Measurements from ENCODE around the gene MAGI1.

The MAGI1 gene

DNA sequence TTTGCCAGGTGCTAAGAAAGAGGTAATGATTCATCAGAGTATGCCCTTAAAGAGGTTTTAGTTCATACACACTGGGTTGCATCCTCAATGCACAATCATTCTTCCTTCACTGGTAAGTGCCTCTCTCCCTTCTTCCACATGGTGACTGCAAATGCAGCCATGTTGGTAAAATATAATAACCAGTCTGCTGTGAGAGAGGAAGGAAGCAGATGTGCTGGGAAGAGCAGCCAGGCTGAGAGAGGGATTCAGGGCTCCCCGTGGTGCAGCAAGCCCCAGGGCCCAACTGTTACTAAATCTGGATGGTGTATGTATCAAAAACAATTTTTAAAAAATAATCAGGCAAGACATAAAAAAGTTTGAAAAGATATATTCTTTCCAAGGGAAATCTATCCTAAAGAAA is 498.1 kb downstream of the MAGI1 start:
- DNase-seq (ENCODE audit: extremely low read depth, low read depth) = no peak
- TF ChIP-seq, protein P1, sequence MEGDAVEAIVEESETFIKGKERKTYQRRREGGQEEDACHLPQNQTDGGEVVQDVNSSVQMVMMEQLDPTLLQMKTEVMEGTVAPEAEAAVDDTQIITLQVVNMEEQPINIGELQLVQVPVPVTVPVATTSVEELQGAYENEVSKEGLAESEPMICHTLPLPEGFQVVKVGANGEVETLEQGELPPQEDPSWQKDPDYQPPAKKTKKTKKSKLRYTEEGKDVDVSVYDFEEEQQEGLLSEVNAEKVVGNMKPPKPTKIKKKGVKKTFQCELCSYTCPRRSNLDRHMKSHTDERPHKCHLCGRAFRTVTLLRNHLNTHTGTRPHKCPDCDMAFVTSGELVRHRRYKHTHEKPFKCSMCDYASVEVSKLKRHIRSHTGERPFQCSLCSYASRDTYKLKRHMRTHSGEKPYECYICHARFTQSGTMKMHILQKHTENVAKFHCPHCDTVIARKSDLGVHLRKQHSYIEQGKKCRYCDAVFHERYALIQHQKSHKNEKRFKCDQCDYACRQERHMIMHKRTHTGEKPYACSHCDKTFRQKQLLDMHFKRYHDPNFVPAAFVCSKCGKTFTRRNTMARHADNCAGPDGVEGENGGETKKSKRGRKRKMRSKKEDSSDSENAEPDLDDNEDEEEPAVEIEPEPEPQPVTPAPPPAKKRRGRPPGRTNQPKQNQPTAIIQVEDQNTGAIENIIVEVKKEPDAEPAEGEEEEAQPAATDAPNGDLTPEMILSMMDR (IDR thresholded peaks at IDR 0.05; ENCODE audit: low read depth, low read length) = no peak

DNA sequence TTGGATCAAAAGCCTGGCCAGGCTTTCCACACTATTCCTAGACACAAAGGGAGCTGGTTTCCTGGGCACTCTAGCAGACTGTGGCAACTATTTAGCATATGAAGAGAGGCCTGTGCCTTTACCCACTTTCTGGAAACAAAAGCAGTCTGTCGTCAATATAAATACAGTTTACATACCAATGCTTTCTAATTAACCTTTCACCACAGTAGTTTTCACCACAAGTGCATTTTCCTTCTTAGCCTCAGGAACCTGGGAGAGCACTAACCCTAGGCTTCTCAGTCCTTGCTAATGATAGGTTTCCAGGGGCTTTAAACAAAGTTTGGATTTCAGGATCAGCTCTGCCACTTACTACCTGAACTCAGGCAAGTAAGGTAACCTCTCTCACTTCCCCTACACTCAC is 499.1 kb downstream of the MAGI1 start:
- TF ChIP-seq, protein P1 (IDR thresholded peaks at IDR 0.05; ENCODE audit: low read depth, low read length) = no peak
- DNase-seq (ENCODE audit: extremely low read depth, low read depth) = no peak

DNA sequence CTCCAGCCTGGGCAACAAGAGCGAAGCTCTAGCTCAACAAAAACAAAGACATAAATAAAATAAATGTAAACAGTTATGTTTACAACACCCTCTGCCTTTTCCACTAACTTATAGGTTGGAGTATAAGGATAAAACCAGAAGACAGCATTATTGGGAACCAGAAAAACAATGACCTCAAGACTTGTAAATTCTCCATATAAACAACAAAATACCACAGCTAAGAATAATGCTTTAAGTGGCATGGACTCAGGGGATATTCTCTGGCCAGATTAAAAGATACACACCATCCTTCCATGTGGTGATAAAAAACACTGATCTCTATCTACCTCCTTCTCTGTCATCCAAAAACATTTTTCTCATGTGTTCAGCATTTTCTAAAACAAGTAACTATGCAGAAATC is 500.6 kb downstream of the MAGI1 start:
- no peak for DNase-seq (ENCODE audit: extremely low read depth, low read depth)
- TF ChIP-seq, protein P1 (IDR thresholded peaks at IDR 0.05; ENCODE audit: low read depth, low read length) = no peak

DNA sequence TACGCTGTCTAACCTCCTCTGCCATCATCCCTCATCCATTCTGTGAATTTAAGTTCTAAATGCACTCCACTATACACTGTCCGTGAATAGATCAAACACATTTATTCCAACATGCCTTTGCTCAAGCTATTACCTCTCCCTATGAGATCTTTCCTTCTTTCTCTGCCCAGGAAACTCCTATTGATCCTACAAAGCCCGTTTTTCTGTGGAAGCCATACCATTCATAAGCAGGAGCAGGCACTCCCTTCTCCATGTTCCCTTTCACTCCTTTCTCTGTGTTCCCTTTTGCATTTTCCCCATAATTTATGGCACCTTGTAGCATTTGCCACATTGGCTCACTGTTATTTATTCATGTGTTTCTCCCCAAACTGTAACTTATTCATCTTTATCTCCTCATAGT is 501.6 kb downstream of the MAGI1 start:
- TF ChIP-seq, protein P1 (IDR thresholded peaks at IDR 0.05; ENCODE audit: low read depth, low read length) = no peak
- no peak for DNase-seq (ENCODE audit: extremely low read depth, low read depth)

DNA sequence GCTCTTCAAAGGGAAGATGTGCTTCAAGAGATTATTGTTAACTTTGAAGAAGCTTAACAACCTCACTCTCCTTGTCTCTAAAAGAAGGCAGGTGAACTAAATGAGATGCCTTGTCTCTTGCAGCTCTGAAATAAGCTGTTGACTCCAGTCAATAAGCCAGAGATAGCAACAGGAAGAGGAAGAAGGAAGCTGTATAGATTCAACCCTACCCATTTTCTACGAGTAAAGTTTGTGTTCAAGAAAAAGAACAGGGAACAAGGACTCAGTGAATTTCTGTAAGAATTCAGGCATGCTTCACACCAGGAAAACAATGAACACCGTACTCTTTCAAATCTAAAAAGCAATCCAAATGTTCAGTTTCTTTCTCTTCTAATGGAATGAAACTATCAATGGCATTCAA is 503.5 kb downstream of the MAGI1 start:
- DNase-seq (ENCODE audit: extremely low read depth, low read depth) = no peak

DNA sequence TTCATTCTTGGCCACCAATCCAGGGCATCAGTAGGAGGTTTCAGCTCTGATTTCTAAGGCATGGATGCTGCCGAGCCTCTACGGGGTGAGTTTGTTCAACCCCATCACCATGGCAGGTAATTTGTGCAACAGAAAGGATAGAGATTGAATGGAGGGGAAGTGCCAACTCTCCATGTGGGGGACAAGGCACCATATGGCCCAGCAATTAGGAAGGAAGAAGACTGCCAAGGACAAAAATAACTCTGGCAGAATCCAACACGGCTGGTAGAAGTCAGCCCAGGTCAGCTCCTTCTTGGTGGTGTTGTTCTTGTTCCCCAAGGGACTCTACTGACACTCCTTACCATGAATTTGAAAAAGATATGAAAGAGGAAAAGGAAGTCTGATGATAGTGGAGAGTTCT is 503.9 kb downstream of the MAGI1 start:
- TF ChIP-seq, protein P1 (IDR thresholded peaks at IDR 0.05; ENCODE audit: low read depth, low read length) = no peak
- DNase-seq (ENCODE audit: extremely low read depth, low read depth) = no peak

More for the DNA sequence above, 503.5 kb downstream of the MAGI1 start:
- TF ChIP-seq, protein P1 (IDR thresholded peaks at IDR 0.05; ENCODE audit: low read depth, low read length) = no peak

DNA sequence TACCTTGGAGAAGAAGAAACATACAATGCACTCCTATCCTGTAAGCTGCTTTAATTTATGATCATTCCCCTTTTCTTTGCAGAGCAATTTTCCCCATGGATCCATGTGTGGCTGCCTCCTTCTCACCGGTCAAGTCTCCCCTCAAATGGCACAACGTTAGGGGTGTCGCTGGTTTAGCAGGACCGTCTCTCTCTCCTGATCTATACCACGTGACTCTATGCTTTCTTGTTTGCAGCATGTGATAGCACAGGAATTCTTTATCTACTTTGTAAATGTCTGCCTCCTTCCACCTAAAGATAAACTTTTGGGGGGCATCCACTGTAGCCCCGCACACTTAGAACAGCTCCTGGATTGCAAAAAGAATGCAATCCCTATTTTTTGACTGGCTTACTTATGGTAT is 506.0 kb downstream of the MAGI1 start:
- TF ChIP-seq, protein P1 (IDR thresholded peaks at IDR 0.05; ENCODE audit: low read depth, low read length) = no peak
- DNase-seq (ENCODE audit: extremely low read depth, low read depth) = no peak
